ENCODE data around the gene TBC1D22A. TPM values are rescaled to one million over a fixed set of nuclear protein-coding genes. Genes with fewer than 3 reads are reported as not detected.

Gene TBC1D22A
- total and polyA plus RNA-seq, 8 donors: 14.4 to 33.5 (median 15.7) TPM

- intact Hi-C loops (cut with DNase I): no loop called here
Measured at GRCh38 chr22:47122441-47123000, 360.1 kb downstream of the TBC1D22A start.

GRCh38 chr22:47123006-47123826 is 360.8 kb downstream of the TBC1D22A start:
- H3K36me3 ChIP-seq: no peaks in the 10 kb centered on the region
- TF ChIP-seq CTCF (IDR thresholded peaks at IDR 0.05): no peak
- no peaks in the 10 kb centered on the region for H3K9me3 ChIP-seq
- H3K4me3 ChIP-seq: no peak overlapping the region
- DNase-seq (peak in 1 of 4 donors; percentile 50), ATAC-seq (no peak)
- no peak overlapping the region for H3K27ac ChIP-seq
- no peaks in the 10 kb centered on the region for H3K4me1 ChIP-seq
- H3K27me3 ChIP-seq: no peaks in the 10 kb centered on the region
- intact Hi-C loops (cut with DNase I): no loop called here

More at GRCh38 chr22:47122441-47123000, 360.1 kb downstream of the TBC1D22A start:
- ATAC-seq (no peak), DNase-seq (no peak)
- Histone ChIP-seq H3K4me1 (no peaks in the 10 kb centered on the region), H3K27ac (no peak overlapping the region), H3K36me3 (peaks cover 0 to 4% of the 10 kb centered on the region in 2 donors), H3K9me3 (no peaks in the 10 kb centered on the region), H3K27me3 (no peaks in the 10 kb centered on the region), H3K4me3 (no peak overlapping the region)
- TF ChIP-seq CTCF (IDR thresholded peaks at IDR 0.05): no peak

GRCh38 chr22:47123827-47124442 is 361.5 kb downstream of the TBC1D22A start:
- ATAC-seq: no peak
- H3K27me3 ChIP-seq: no peaks in the 10 kb centered on the region
- no peak for DNase-seq
- no peaks in the 10 kb centered on the region for H3K9me3 ChIP-seq
- H3K4me1 ChIP-seq: no peaks in the 10 kb centered on the region
- no peak overlapping the region for H3K4me3 ChIP-seq
- intact Hi-C loops (cut with DNase I): no loop called here
- no peak overlapping the region for H3K27ac ChIP-seq
- H3K36me3 ChIP-seq: peaks cover 0 to 6% of the 10 kb centered on the region in 2 donors
- TF ChIP-seq CTCF (IDR thresholded peaks at IDR 0.05): no peak

- no peak for ATAC-seq
- no peaks in the 10 kb centered on the region for H3K4me1 ChIP-seq
Measured at GRCh38 chr22:47124451-47124881, 362.0 kb downstream of the TBC1D22A start.

More at GRCh38 chr22:47124451-47124881, 362.0 kb downstream of the TBC1D22A start:
- Histone ChIP-seq H3K27me3 (no peaks in the 10 kb centered on the region), H3K4me3 (no peak overlapping the region), H3K36me3 (peaks cover 0 to 6% of the 10 kb centered on the region in 2 donors), H3K9me3 (no peaks in the 10 kb centered on the region), H3K27ac (no peak overlapping the region)
- DNase-seq: peak in 1 of 4 donors; percentile 68
- TF ChIP-seq CTCF (IDR thresholded peaks at IDR 0.05): no peak
- intact Hi-C loops (cut with DNase I): no loop called here

All from left lung (tissue), 10 donors.